Measurements from ENCODE around the gene DCLRE1A.

DNA sequence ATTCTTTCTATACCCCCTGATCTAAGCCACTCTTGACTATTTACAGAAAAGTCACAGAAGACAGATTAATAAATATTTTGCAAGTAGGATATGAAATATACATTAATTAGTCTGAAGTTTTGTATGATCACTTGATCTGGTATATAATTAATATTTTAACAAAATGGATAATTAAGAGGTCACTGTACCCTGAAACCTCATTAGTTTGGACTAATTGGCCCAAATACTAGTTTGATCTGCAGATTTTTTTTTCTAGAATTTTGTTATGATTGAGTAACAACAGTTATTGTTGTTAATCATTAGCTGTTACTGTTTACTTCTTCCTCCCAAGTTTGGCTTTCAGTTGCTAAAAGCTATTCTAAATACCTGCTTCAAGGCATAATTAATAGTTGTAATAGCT lies 3.3 kb upstream of the DCLRE1A start:
- no peak for TF ChIP-seq POLR2A (IDR thresholded peaks at IDR 0.05)
- TF ChIP-seq, protein P1, sequence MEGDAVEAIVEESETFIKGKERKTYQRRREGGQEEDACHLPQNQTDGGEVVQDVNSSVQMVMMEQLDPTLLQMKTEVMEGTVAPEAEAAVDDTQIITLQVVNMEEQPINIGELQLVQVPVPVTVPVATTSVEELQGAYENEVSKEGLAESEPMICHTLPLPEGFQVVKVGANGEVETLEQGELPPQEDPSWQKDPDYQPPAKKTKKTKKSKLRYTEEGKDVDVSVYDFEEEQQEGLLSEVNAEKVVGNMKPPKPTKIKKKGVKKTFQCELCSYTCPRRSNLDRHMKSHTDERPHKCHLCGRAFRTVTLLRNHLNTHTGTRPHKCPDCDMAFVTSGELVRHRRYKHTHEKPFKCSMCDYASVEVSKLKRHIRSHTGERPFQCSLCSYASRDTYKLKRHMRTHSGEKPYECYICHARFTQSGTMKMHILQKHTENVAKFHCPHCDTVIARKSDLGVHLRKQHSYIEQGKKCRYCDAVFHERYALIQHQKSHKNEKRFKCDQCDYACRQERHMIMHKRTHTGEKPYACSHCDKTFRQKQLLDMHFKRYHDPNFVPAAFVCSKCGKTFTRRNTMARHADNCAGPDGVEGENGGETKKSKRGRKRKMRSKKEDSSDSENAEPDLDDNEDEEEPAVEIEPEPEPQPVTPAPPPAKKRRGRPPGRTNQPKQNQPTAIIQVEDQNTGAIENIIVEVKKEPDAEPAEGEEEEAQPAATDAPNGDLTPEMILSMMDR (IDR thresholded peaks at IDR 0.05) = no peak

All from uterus (tissue), 2 donors.